Kidney epithelial cell (primary cell): ENCODE measurements around the gene TET2. TPM values are rescaled to one million over a fixed set of nuclear protein-coding genes. Genes with fewer than 3 reads are reported as not detected.

ENCODE experiments used
- DNase-seq: peaks from one replicate; pipeline ENCODE4 v3.0.0-alpha.2; 2010; ENCODE audit warnings: low read depth
- H3K27me3 ChIP-seq: 2 replicates; pipeline ENCODE4 v1.6.0; 2011; ENCODE audit warnings: low read length; ENCODE audit not compliant: control insufficient read depth, insufficient read depth
- H3K36me3 ChIP-seq: 2 replicates; pipeline ENCODE4 v1.5.1; 2011; ENCODE audit warnings: low read length; ENCODE audit not compliant: control insufficient read depth, insufficient read depth
- H3K4me3 ChIP-seq: 2 replicates; pipeline ENCODE4 v1.5.1; 2011; ENCODE audit warnings: low read depth, mild to moderate bottlenecking, control low read depth, low read length
- total RNA-seq: library from RNA; depleted of rRNA; stranded (reverse); fragments of >200 nt; gene quantifications from 2 replicates; pipeline ENCODE4 v1.2.3, GENCODE V29; 2015
- TF ChIP-seq, protein P1 (sequence below): IDR thresholded peaks from 2 replicates; pipeline ENCODE4 v1.5.1; 2011; ENCODE audit warnings: mild to moderate bottlenecking, moderate library complexity, low read length, control low read depth, inconsistent platforms; ENCODE audit not compliant: insufficient read depth, poor library complexity, severe bottlenecking

TET2 gene
- total RNA-seq, result 10.4 and 12.4 TPM in 2 replicates

DNA sequence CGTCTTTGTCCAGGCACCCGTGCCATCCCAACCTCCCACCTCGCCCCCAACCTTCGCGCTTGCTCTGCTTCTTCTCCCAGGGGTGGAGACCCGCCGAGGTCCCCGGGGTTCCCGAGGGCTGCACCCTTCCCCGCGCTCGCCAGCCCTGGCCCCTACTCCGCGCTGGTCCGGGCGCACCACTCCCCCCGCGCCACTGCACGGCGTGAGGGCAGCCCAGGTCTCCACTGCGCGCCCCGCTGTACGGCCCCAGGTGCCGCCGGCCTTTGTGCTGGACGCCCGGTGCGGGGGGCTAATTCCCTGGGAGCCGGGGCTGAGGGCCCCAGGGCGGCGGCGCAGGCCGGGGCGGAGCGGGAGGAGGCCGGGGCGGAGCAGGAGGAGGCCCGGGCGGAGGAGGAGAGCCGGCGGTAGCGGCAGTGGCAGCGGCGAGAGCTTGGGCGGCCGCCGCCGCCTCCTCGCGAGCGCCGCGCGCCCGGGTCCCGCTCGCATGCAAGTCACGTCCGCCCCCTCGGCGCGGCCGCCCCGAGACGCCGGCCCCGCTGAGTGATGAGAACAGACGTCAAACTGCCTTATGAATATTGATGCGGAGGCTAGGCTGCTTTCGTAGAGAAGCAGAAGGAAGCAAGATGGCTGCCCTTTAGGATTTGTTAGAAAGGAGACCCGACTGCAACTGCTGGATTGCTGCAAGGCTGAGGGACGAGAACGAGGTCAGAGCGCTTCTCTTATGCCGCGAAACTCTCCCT is at the start of gene TET2:
Gene TET2 (plus strand): TSS at position 601 of the 740 bp plus-strand sequence. CDS start 87,067 bp downstream, outside the sequence.
- Histone ChIP-seq H3K27me3 (no peaks in the 10 kb centered on the region), H3K36me3 (no peaks in the 10 kb centered on the region), H3K4me3 (peak within 1 kb of the TSS; percentile 70)
- peak; percentile 67 for DNase-seq
- TF ChIP-seq, protein P1, sequence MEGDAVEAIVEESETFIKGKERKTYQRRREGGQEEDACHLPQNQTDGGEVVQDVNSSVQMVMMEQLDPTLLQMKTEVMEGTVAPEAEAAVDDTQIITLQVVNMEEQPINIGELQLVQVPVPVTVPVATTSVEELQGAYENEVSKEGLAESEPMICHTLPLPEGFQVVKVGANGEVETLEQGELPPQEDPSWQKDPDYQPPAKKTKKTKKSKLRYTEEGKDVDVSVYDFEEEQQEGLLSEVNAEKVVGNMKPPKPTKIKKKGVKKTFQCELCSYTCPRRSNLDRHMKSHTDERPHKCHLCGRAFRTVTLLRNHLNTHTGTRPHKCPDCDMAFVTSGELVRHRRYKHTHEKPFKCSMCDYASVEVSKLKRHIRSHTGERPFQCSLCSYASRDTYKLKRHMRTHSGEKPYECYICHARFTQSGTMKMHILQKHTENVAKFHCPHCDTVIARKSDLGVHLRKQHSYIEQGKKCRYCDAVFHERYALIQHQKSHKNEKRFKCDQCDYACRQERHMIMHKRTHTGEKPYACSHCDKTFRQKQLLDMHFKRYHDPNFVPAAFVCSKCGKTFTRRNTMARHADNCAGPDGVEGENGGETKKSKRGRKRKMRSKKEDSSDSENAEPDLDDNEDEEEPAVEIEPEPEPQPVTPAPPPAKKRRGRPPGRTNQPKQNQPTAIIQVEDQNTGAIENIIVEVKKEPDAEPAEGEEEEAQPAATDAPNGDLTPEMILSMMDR, result no peak

DNA sequence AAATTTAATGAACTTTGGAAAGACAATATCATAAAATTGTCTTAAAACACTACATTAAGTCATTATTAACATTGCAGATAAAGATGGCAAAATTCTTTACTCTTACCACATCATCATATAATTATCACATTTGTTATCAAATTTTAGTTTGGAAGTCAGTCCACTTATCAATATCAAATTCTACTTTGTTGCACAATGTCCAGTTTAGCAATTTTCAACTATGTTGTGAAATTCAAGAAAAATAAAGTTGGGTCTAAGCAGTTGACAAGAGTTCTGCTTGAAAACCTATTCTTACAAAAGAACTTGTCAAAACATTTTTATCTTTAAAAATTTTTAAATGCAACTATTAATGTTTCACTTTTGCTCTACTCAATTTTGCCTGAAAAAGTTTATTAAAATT is 44.7 kb upstream of the TET2 start:
- Histone ChIP-seq H3K27me3 (no peaks in the 10 kb centered on the region), H3K4me3 (no peak overlapping the region), H3K36me3 (no peaks in the 10 kb centered on the region)
- DNase-seq, result no peak
- TF ChIP-seq, protein P1, result no peak

DNA sequence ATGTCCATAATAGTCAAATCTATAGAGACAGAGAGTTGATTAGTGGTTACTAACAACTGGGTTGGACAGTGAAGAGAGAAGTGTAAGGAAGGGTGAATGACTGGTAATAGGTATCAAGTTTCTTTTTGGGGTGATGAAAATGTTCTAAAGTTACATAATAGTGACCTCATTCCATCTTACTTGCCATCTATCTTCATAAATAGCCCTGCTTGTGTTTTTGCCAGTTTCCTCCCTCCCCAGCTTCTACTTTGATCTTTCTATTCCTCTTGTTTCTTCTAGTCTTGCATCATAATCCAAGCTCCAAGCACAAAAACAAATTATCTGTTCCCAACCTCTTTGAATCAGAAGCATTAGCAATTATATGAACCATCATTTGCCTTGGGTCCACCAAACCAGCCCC is 40.2 kb upstream of the TET2 start:
- no peak for DNase-seq
- Histone ChIP-seq H3K27me3 (no peaks in the 10 kb centered on the region), H3K36me3 (no peaks in the 10 kb centered on the region), H3K4me3 (no peak overlapping the region)
- TF ChIP-seq, protein P1, result no peak

DNA sequence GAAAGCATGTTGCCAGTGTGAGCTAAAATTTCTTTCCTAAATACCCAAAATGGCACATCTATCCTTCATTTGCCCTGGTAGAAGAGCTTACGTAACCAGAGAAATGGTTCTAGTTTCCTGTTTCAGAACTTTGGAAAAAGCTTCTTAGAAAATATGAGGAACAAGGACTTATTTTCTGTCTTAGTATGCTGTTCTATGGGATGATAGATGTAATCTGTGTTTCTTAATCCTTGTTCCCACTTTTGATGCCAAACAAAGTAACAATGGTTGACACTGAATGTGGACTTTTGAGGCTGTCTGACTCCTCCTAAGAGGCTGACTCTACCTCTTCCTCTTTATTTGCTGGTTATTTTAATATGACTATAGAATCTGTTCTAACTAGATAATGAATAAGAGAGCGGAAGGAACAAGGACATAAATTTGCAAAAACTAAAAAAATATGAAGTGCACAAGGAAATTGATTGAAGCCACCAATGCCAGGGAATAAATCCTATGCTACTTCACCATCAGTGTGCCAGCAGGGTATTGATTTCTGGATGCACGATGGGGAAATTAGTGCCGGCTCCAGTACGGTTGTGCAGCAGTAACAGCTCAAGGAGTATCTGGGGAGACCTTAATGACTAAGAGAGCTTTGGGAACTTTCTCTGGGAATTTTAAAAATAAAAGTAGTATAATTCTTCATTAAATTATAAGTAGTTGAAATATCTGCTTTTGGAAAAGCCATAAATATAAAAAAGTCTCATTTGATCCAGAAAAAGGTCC is 39.4 kb upstream of the TET2 start:
- no peak overlapping the region for H3K4me3 ChIP-seq
- no peak for DNase-seq
- TF ChIP-seq, protein P1, result no peak
- no peaks in the 10 kb centered on the region for H3K36me3 ChIP-seq
- H3K27me3 ChIP-seq, result no peaks in the 10 kb centered on the region

DNA sequence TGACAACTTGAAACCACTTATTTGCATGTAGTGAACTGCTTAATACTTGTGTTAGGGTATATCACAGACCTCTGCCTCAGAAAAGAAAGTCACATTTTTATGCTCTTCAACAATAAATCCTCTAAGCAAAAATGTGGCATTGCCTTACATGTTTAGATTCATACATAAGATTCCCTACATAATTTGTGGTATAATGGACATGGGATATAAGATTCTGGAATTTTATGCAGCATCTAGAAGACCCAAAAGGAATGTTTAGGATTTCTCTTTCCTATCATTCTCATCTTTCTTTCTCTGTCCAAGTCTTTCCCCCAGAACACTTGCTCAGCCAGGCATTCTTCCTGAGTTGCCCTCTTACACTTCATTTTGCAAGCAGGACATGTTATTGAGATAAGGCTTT is 37.7 kb upstream of the TET2 start:
- no peaks in the 10 kb centered on the region for H3K27me3 ChIP-seq
- no peak for DNase-seq
- TF ChIP-seq, protein P1, result no peak
- H3K4me3 ChIP-seq, result no peak overlapping the region
- no peaks in the 10 kb centered on the region for H3K36me3 ChIP-seq
